Liver (tissue), 9 donors: ENCODE data around the gene CELF2. TPM values are rescaled to one million over a fixed set of nuclear protein-coding genes. Genes with fewer than 3 reads are reported as not detected.

ENCODE experiments used
- DNase-seq: peaks from one replicate; pipeline ENCODE4 v3.0.0-alpha.2; 2017; ENCODE audit warnings: low spot score
- H3K27ac ChIP-seq, 2 donors: one replicate each; pipeline ENCODE4 v1.7.0; 2013; ENCODE audit warnings: inconsistent platforms in 2 of 2, low read length in 2 of 2, control low read depth in 1 of 2, low read depth in 1 of 2, mild to moderate bottlenecking in 1 of 2
- H3K27me3 ChIP-seq, 4 donors: one replicate each; pipeline versions ENCODE4 v1.6.1 to v1.7.0; 2013; ENCODE audit warnings: low read length in 3 of 4, inconsistent platforms in 1 of 4, mild to moderate bottlenecking in 1 of 4, moderate library complexity in 1 of 4; ENCODE audit not compliant: control insufficient read depth in 4 of 4, insufficient read depth in 4 of 4
- H3K36me3 ChIP-seq, 4 donors: one replicate each; pipeline versions ENCODE4 v1.6.1 to v1.7.0; 2013; ENCODE audit warnings: low read length in 3 of 4, mild to moderate bottlenecking in 3 of 4, low read depth in 1 of 4, moderate library complexity in 1 of 4; ENCODE audit not compliant: control insufficient read depth in 4 of 4, insufficient read depth in 3 of 4
- H3K4me1 ChIP-seq, 4 donors: one replicate each; pipeline versions ENCODE4 v1.6.1 to v1.7.0; 2013; ENCODE audit warnings: low read length in 3 of 4, mild to moderate bottlenecking in 3 of 4, moderate library complexity in 1 of 4; ENCODE audit not compliant: control insufficient read depth in 4 of 4, insufficient read depth in 4 of 4
- H3K4me3 ChIP-seq, 3 donors: one replicate each; pipeline versions ENCODE4 v1.6.1 to v1.7.0; 2013; ENCODE audit warnings: low read length in 3 of 3, control low read depth in 1 of 3, low read depth in 1 of 3, mild to moderate bottlenecking in 1 of 3
- H3K9ac ChIP-seq, 2 donors: one replicate each; pipeline ENCODE4 v1.7.0; 2013; ENCODE audit warnings: low read length in 2 of 2, mild to moderate bottlenecking in 2 of 2, moderate library complexity in 2 of 2, control low read depth in 1 of 2, low read depth in 1 of 2
- H3K9me3 ChIP-seq, 4 donors: one replicate each; pipeline versions ENCODE4 v1.6.1 to v1.7.0; 2013; ENCODE audit warnings: low read length in 3 of 4; ENCODE audit not compliant: control insufficient read depth in 4 of 4
- EGR1 ChIP-seq, 2 donors: IDR thresholded peaks; 2 replicates each; pipeline ENCODE4 v1.6.1; 2016 to 2018; ENCODE audit warnings: antibody characterized with exemption in 2 of 2, low read depth in 2 of 2
- FOXA1 ChIP-seq: IDR thresholded peaks from 2 replicates; pipeline ENCODE4 v1.6.1; 2016; ENCODE audit warnings: antibody characterized with exemption
- FOXA2 ChIP-seq: IDR thresholded peaks from 2 replicates; pipeline ENCODE4 v1.6.1; 2016; ENCODE audit warnings: antibody characterized with exemption
- GABPA ChIP-seq, 2 donors: IDR thresholded peaks in 1 of 2; conservative IDR thresholded peaks in 1 of 2; 2 replicates each; pipeline ENCODE4 v1.6.1; 2016; ENCODE audit warnings: antibody characterized with exemption in 2 of 2, mild to moderate bottlenecking in 1 of 2, moderate library complexity in 1 of 2
- HNF4A ChIP-seq, 2 donors: conservative IDR thresholded peaks; 2 replicates each; pipeline ENCODE4 v1.6.1; 2016; ENCODE audit warnings: antibody characterized with exemption in 2 of 2, mild to moderate bottlenecking in 2 of 2
- HNF4G ChIP-seq: IDR thresholded peaks from 2 replicates; pipeline ENCODE4 v1.6.1; 2016; ENCODE audit warnings: antibody characterized with exemption
- JUND ChIP-seq, 2 donors: IDR thresholded peaks; 2 replicates each; pipeline ENCODE4 v1.6.1; 2016; ENCODE audit warnings: antibody characterized with exemption in 2 of 2
- NR2F2 ChIP-seq: IDR thresholded peaks from 2 replicates; pipeline ENCODE4 v1.6.1; 2016; ENCODE audit warnings: antibody characterized with exemption
- RAD21 ChIP-seq, 2 donors: IDR thresholded peaks; 2 replicates each; pipeline ENCODE4 v1.6.1; 2016; ENCODE audit warnings: antibody characterized with exemption in 2 of 2, mild to moderate bottlenecking in 2 of 2
- RXRA ChIP-seq, 2 donors: IDR thresholded peaks; 2 replicates each; pipeline ENCODE4 v1.6.1; 2017 to 2018; ENCODE audit warnings: antibody characterized with exemption in 2 of 2, mild to moderate bottlenecking in 1 of 2
- SP1 ChIP-seq: IDR thresholded peaks from 2 replicates; pipeline ENCODE4 v1.6.1; 2018; ENCODE audit warnings: antibody characterized with exemption, mild to moderate bottlenecking
- TAF1 ChIP-seq: conservative IDR thresholded peaks from 2 replicates; pipeline ENCODE4 v1.6.1; 2016; ENCODE audit warnings: antibody characterized with exemption, mild to moderate bottlenecking
- YY1 ChIP-seq: IDR thresholded peaks from 2 replicates; pipeline ENCODE4 v1.6.1; 2016; ENCODE audit warnings: antibody characterized with exemption, mild to moderate bottlenecking
- whole genome bisulfite sequencing: extraction: QIAGEN DNeasy Blood & Tissue Kit; methylation state at CpG from one replicate; pipeline ENCODE4 v1.1.7; 2013; 5-methylcytosine and 5-hydroxymethylcytosine counted together
- polyA plus RNA-seq, 2 donors: library from polyadenylated mRNA; stranded (reverse) in 1 of 2; unstranded in 1 of 2; fragments of 200-250 nt in 1 of 2; fragments of >200 nt in 1 of 2; fragmentation: Nextera tagmentation in 1 of 2; extraction: Ambion mirVana in 1 of 2; gene quantifications; one replicate each; pipeline versions ENCODE4 v1.2.1 to v1.2.3, GENCODE V29; 2013 to 2015
- total RNA-seq, 2 donors: library from RNA; depleted of rRNA; stranded (reverse); fragments of >200 nt; gene quantifications; one replicate each; pipeline ENCODE4 v1.2.3, GENCODE V29; 2014
- TF ChIP-seq, protein P1 (sequence below): IDR thresholded peaks from 2 replicates; pipeline ENCODE4 v1.6.1; 2016; ENCODE audit warnings: antibody characterized with exemption
- TF ChIP-seq, protein P2 (sequence below): IDR thresholded peaks from 2 replicates; pipeline ENCODE4 v1.6.1; 2016; ENCODE audit warnings: antibody characterized with exemption
- TF ChIP-seq, protein P3 (sequence below): fragments of 150-350 bp; IDR thresholded peaks from 2 replicates; pipeline ENCODE4 v1.5.1; 2017; ENCODE audit warnings: improper control_type of control experiment, low read depth, low read length; ENCODE audit not compliant: missing input control
- TF ChIP-seq, protein P4 (sequence below): IDR thresholded peaks from 2 replicates; pipeline ENCODE4 v1.6.1; 2016; ENCODE audit warnings: antibody characterized with exemption
- donor health status: healthy.
- donor health status: healthy.
- donor health status: healthy.
- donor health status: healthy.
- donor health status: healthy.

Gene CELF2
- total and polyA plus RNA-seq, 4 donors, result 1.4 to 8.5 (median 5.6) TPM

DNA sequence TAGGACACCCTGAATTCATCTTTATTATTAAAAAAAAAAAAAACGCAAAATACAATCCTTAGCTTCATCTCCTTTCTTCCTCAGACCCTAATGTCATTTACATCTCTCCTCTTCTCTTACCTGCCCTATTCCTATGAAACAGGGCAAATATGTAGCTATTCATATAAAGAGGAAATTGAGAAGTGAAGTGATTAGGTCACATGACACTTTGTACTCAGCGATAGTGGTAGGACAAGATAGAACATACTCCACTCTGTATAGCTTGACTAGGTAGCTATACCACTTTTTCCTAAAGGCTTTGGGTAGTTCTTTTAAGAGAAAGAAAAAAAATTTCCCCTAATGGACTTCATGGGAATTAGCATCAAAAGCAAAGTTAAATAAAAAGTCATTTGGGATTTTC lies 6.2 kb upstream of the CELF2 start:
- Histone ChIP-seq H3K9me3 (no peaks in the 10 kb centered on the region), H3K36me3 (no peaks in the 10 kb centered on the region), H3K9ac (no peak overlapping the region), H3K27ac (no peak overlapping the region), H3K27me3 (peaks cover 0 to 7% (median under 1%) of the 10 kb centered on the region in 4 donors), H3K4me3 (no peak overlapping the region), H3K4me1 (no peaks in the 10 kb centered on the region)
- TF ChIP-seq EGR1 (IDR thresholded peaks at IDR 0.05; ENCODE audit: low read depth in 2 of 2) (no peak), NR2F2 (no peak), JUND (IDR thresholded peaks at IDR 0.05) (no peak)
- DNase-seq, result no peak
- 78% methylated on average over 2 of the region's 2 CpGs for WGBS

DNA sequence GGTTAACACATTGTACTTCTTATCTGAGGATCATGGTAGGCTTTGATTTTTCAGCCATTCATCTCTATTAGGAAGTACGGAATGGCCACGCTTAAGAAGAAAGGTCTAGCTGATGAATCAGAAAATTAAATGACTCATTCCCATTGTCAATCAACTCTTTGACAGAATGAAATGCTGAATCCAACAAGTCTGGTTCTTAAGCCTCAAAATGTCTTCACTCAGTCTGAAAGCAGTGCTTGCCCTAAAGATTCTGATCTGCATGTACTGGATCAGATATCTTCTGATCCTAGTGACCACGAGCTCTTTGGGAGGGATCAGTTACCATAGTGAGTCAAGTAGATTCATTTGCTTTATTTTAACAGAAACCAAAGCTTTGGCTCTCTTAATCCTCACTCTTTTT lies 5.7 kb upstream of the CELF2 start:
- H3K27ac ChIP-seq, result no peak overlapping the region
- H3K4me1 ChIP-seq, result no peaks in the 10 kb centered on the region
- no peak for TF ChIP-seq EGR1 (IDR thresholded peaks at IDR 0.05; ENCODE audit: low read depth in 2 of 2)
- TF ChIP-seq FOXA1, result no peak
- TF ChIP-seq, protein P1, sequence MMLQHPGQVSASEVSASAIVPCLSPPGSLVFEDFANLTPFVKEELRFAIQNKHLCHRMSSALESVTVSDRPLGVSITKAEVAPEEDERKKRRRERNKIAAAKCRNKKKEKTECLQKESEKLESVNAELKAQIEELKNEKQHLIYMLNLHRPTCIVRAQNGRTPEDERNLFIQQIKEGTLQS, result no peak
- no peak for TF ChIP-seq HNF4A (conservative IDR thresholded peaks at IDR 0.05)
- no peak for TF ChIP-seq SP1
- no peak for TF ChIP-seq HNF4G
- TF ChIP-seq, protein P2, sequence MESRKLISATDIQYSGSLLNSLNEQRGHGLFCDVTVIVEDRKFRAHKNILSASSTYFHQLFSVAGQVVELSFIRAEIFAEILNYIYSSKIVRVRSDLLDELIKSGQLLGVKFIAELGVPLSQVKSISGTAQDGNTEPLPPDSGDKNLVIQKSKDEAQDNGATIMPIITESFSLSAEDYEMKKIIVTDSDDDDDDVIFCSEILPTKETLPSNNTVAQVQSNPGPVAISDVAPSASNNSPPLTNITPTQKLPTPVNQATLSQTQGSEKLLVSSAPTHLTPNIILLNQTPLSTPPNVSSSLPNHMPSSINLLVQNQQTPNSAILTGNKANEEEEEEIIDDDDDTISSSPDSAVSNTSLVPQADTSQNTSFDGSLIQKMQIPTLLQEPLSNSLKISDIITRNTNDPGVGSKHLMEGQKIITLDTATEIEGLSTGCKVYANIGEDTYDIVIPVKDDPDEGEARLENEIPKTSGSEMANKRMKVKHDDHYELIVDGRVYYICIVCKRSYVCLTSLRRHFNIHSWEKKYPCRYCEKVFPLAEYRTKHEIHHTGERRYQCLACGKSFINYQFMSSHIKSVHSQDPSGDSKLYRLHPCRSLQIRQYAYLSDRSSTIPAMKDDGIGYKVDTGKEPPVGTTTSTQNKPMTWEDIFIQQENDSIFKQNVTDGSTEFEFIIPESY, result no peak
- no peak for TF ChIP-seq TAF1
- no peak for TF ChIP-seq NR2F2
- no peak for TF ChIP-seq JUND (IDR thresholded peaks at IDR 0.05)
- H3K4me3 ChIP-seq, result no peak overlapping the region
- no peak overlapping the region for H3K9ac ChIP-seq
- 63% methylated on average over 3 of the region's 3 CpGs for WGBS
- H3K36me3 ChIP-seq, result no peaks in the 10 kb centered on the region
- DNase-seq, result no peak
- H3K27me3 ChIP-seq, result peaks cover 0 to 9% (median 2%) of the 10 kb centered on the region in 4 donors
- no peaks in the 10 kb centered on the region for H3K9me3 ChIP-seq

DNA sequence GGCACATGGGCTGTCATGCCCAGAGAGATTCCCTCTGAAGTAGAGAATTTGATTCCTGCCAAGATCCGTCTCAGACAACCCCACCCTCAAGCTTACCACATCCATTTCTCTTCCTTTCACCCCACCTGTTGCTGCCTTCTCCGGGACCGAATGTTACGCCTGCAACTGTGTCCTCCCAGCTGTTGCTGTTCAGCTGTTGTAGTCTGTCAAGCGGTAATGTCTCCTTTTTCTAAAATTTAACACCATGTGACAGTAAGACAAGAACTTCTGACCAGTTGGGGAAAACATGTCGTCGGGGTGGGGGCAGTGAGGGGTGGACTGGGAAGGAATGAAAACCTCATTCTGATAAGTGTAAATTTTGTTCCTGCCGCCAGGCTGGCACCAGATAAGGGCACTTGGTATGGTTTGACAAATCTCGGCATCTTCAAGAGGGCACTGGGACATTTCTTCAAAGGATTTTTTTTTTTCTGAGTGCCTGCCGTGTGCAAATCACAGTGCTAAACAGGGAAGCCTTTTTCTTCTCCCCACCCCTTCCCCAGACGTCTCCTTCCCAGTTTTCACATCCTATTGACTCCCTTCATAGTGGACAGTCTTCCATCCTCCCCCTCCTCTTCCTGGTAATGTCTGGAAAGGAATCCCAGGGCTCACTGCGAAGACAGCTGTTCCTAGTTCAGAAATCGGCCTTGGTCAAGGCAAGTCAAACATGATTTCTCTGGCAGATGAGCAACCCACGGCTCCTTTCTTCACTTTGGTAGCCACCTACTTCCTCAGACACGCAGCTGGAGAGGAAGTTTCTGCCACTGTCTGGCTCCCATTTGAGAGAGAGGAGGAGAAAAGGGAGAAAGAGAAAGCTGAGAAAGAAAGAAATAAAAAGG lies 5.0 kb upstream of the CELF2 start:
- peaks cover 4 to 13% (median 5%) of the 10 kb centered on the region in 4 donors for H3K27me3 ChIP-seq
- whole genome bisulfite sequencing, result 55% methylated on average over 15 of the region's 15 CpGs
- no peak overlapping the region for H3K4me3 ChIP-seq

More for the DNA sequence above, 5.0 kb upstream of the CELF2 start:
- DNase-seq, result no peak
- no peaks in the 10 kb centered on the region for H3K9me3 ChIP-seq
- H3K9ac ChIP-seq, result no peak overlapping the region
- H3K27ac ChIP-seq, result no peak overlapping the region
- no peaks in the 10 kb centered on the region for H3K36me3 ChIP-seq
- peaks cover 0 to 5% (median 1%) of the 10 kb centered on the region in 4 donors for H3K4me1 ChIP-seq
- TF ChIP-seq, protein P3, sequence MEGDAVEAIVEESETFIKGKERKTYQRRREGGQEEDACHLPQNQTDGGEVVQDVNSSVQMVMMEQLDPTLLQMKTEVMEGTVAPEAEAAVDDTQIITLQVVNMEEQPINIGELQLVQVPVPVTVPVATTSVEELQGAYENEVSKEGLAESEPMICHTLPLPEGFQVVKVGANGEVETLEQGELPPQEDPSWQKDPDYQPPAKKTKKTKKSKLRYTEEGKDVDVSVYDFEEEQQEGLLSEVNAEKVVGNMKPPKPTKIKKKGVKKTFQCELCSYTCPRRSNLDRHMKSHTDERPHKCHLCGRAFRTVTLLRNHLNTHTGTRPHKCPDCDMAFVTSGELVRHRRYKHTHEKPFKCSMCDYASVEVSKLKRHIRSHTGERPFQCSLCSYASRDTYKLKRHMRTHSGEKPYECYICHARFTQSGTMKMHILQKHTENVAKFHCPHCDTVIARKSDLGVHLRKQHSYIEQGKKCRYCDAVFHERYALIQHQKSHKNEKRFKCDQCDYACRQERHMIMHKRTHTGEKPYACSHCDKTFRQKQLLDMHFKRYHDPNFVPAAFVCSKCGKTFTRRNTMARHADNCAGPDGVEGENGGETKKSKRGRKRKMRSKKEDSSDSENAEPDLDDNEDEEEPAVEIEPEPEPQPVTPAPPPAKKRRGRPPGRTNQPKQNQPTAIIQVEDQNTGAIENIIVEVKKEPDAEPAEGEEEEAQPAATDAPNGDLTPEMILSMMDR, result no peak
- TF ChIP-seq SP1, result no peak
- TF ChIP-seq, protein P2, result no peak
- no peak for TF ChIP-seq EGR1 (IDR thresholded peaks at IDR 0.05; ENCODE audit: low read depth in 2 of 2)
- TF ChIP-seq YY1, result no peak
- TF ChIP-seq, protein P4, sequence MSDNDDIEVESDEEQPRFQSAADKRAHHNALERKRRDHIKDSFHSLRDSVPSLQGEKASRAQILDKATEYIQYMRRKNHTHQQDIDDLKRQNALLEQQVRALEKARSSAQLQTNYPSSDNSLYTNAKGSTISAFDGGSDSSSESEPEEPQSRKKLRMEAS, result no peak
- TF ChIP-seq GABPA (IDR thresholded peaks at IDR 0.05 in 1 of 2, conservative IDR thresholded peaks at IDR 0.05 in 1 of 2), result no peak
- no peak for TF ChIP-seq RXRA (IDR thresholded peaks at IDR 0.05)
- TF ChIP-seq FOXA2, result no peak
- no peak for TF ChIP-seq RAD21 (IDR thresholded peaks at IDR 0.05)
